Endothelial cell of umbilical vein (primary cell): Measurements from ENCODE around the gene RIMBP2. TPM values are rescaled to one million over a fixed set of nuclear protein-coding genes. Genes with fewer than 3 reads are reported as not detected.

Experiments
- BruUV-seq: library from RNA; stranded (reverse); fragments of 400-500 nt; replicated peaks from 2 replicates; lab custom pipeline; 2021; lab: Mats Ljungman, UMichigan
- CTCF ChIA-PET: fragments of 300-600, 350-600 bp; sonication (Branson Sonifier 250); formaldehyde crosslinking; loops from one replicate; lab custom pipeline; 2021; ENCODE audit warnings: antibody characterized with exemption, inconsistent platforms; lab: Charles Lee
- POLR2A ChIA-PET: fragments of 300-600, 350-600 bp; sonication (Branson Sonifier 250); formaldehyde crosslinking; loops from one replicate; lab custom pipeline; 2021; ENCODE audit warnings: antibody characterized with exemption, inconsistent platforms; lab: Charles Lee
- DNase-seq: peaks from one replicate; pipeline ENCODE4 v3.0.0-alpha.2; 2011; ENCODE audit warnings: low read depth, low spot score
- FAIRE-seq: peaks from 2 replicates; lab custom pipeline; 2011; peaks lifted over from hg19 to GRCh38; lab: Jason Lieb, UNC
- H2AFZ ChIP-seq: 2 replicates; pipeline ENCODE4 v1.6.0; 2012; ENCODE audit warnings: low read depth, low read length, control low read depth, inconsistent platforms
- H3K27ac ChIP-seq: 2 replicates; pipeline ENCODE4 v1.5.1; 2011; ENCODE audit warnings: low read depth, mild to moderate bottlenecking, control low read depth, low read length, moderate library complexity; ENCODE audit not compliant: insufficient read depth
- H3K27me3 ChIP-seq, 2 experiments: 2 replicates each; pipeline versions ENCODE4 v1.6.0 to v1.6.1; 2011; ENCODE audit warnings: low read length in 2 of 2, mixed read lengths in 1 of 2; ENCODE audit not compliant: control insufficient read depth in 2 of 2, insufficient read depth in 2 of 2
- H3K36me3 ChIP-seq, 2 experiments: 2 replicates in 1 of 2; 3 replicates in 1 of 2; pipeline ENCODE4 v1.5.1; 2011; ENCODE audit warnings: low read length in 2 of 2, mild to moderate bottlenecking in 1 of 2, moderate library complexity in 1 of 2; ENCODE audit not compliant: control insufficient read depth in 2 of 2, insufficient read depth in 2 of 2; ENCODE audit errors: extremely low read depth in 1 of 2
- H3K4me1 ChIP-seq: 3 replicates; pipeline ENCODE4 v1.5.1; 2011; ENCODE audit warnings: mild to moderate bottlenecking, low read length; ENCODE audit not compliant: control insufficient read depth, insufficient read depth; ENCODE audit errors: extremely low read depth
- H3K4me2 ChIP-seq: 2 replicates; pipeline ENCODE4 v1.6.1; 2011; ENCODE audit warnings: low read length, control low read depth, mixed read lengths; ENCODE audit not compliant: insufficient read depth
- H3K4me3 ChIP-seq, 3 experiments: fragments of 200-600 bp in 1 of 3; sonication (generic), shearing (Covaris generic) in 1 of 3; replicated peaks in 1 of 3; 2 replicates each; pipeline ENCODE4 v1.5.1; 2011 to 2016; ENCODE audit warnings: control low read depth in 3 of 3, low read length in 3 of 3, mild to moderate bottlenecking in 2 of 3, inconsistent platforms in 1 of 3, low read depth in 1 of 3, moderate library complexity in 1 of 3; ENCODE audit not compliant: insufficient read depth in 1 of 3
- H3K79me2 ChIP-seq: 2 replicates; pipeline ENCODE4 v1.6.0; 2012; ENCODE audit warnings: low read length, inconsistent platforms; ENCODE audit not compliant: control insufficient read depth, insufficient read depth
- H3K9ac ChIP-seq: replicated peaks from 2 replicates; pipeline ENCODE3; 2011; ENCODE audit warnings: low read length, control low read depth; ENCODE audit not compliant: insufficient read depth; ENCODE audit errors: extremely low read depth
- H3K9me1 ChIP-seq: replicated peaks from 3 replicates; pipeline ENCODE4 v1.6.0; 2011; ENCODE audit warnings: mild to moderate bottlenecking, low read length; ENCODE audit not compliant: control insufficient read depth, insufficient read depth; ENCODE audit errors: extremely low read depth
- H3K9me3 ChIP-seq: replicated peaks from 2 replicates; pipeline ENCODE4 v1.5.1; 2012; ENCODE audit warnings: low read length, inconsistent platforms; ENCODE audit not compliant: control insufficient read depth, insufficient read depth
- H4K20me1 ChIP-seq: replicated peaks from 2 replicates; pipeline ENCODE3; 2011; ENCODE audit warnings: mild to moderate bottlenecking, low read length; ENCODE audit not compliant: control insufficient read depth, insufficient read depth; ENCODE audit errors: extremely low read depth
- CTCF ChIP-seq, 2 donors: IDR thresholded peaks; 1 replicate in 1 of 2; 2 replicates in 1 of 2; pipeline ENCODE4 v1.5.1; 2011; ENCODE audit warnings: low read length in 2 of 2, mild to moderate bottlenecking in 2 of 2, moderate library complexity in 2 of 2, control low read depth in 1 of 2, inconsistent platforms in 1 of 2, low read depth in 1 of 2; ENCODE audit not compliant: insufficient read depth in 1 of 2; ENCODE audit errors: extremely low read depth in 1 of 2
- EZH2 ChIP-seq: IDR thresholded peaks from 2 replicates; pipeline ENCODE4 v1.6.1; 2012; ENCODE audit warnings: borderline replicate concordance, low read depth, mild to moderate bottlenecking, moderate library complexity, low read length, inconsistent platforms; ENCODE audit not compliant: severe bottlenecking
- GATA2 ChIP-seq: IDR thresholded peaks from 2 replicates; pipeline ENCODE4 v1.7.0; 2011; ENCODE audit warnings: low read depth, mild to moderate bottlenecking, moderate library complexity, mixed read lengths, low read length; ENCODE audit not compliant: insufficient read length, insufficient read depth
- JUN ChIP-seq: IDR thresholded peaks from 2 replicates; pipeline ENCODE4 v1.6.1; 2011; ENCODE audit warnings: borderline replicate concordance, low read depth; ENCODE audit not compliant: insufficient read length, insufficient read depth
- MAX ChIP-seq: IDR thresholded peaks from 2 replicates; pipeline ENCODE4 v1.6.1; 2011; ENCODE audit not compliant: insufficient read depth, insufficient read length
- MYC ChIP-seq: IDR thresholded peaks from one replicate; pipeline ENCODE4 v1.6.1; 2011; ENCODE audit warnings: mild to moderate bottlenecking, low read depth, low read length
- POLR2AphosphoS5 ChIP-seq: IDR thresholded peaks from 2 replicates; pipeline ENCODE4 v1.6.1; 2012; ENCODE audit warnings: low read depth, mild to moderate bottlenecking, control low read depth, low read length, moderate library complexity; ENCODE audit not compliant: insufficient read depth
- dilution Hi-C: fragments of 300-500 bp; cut with MboI; formaldehyde crosslinking; loops from one replicate; pipeline ENCODE4 v1.15.0; 2019; ENCODE audit warnings: low sequenced_read_pairs; ENCODE audit not compliant: extremely low pct_ligation_motif_present
- intact Hi-C: fragments of 100-400 bp; cut with micrococcal nuclease; formaldehyde crosslinking; loops from one replicate; pipeline ENCODE4 v1.10.0; 2022
- polyA plus RNA-seq, 4 experiments: library from polyadenylated mRNA; depleted of rRNA in 3 of 4; stranded (reverse) in 3 of 4; unstranded in 1 of 4; fragments of >200 nt; gene quantifications; 2 replicates each; pipeline versions ENCODE4 v1.2.1 to v1.2.3, GENCODE V29; 2011 to 2012; ENCODE audit warnings: missing spikeins in 1 of 4
- total RNA-seq: library from RNA; stranded (reverse); gene quantifications from 2 replicates; pipeline ENCODE4 v1.2.3, GENCODE V29; 2021

RIMBP2 gene
- total and polyA plus RNA-seq, 2 donors (not counting 3 experiments of a cell fraction or from before 2014, with no cell fraction given): 0.04 TPM; not detected in 1

GRCh38 chr12:130620281-130620680, 95.8 kb downstream of the RIMBP2 start:
- no TSS peak for BruUV-seq

GRCh38 chr12:130619385-130620001, 96.6 kb downstream of the RIMBP2 start:
- TF ChIP-seq MYC (no peak), POLR2AphosphoS5 (no peak), JUN (no peak), GATA2 (no peak), EZH2 (no peak), MAX (no peak), CTCF (IDR thresholded peaks at IDR 0.05; ENCODE audit: extremely low read depth in 1 of 2, insufficient read depth in 1 of 2, low read depth in 1 of 2, low read length in 2 of 2) (no peak)
- CTCF ChIA-PET: no interaction called here
- H3K9me1 ChIP-seq: no peaks in the 10 kb centered on the region
- H3K27ac ChIP-seq: no peak overlapping the region
- H3K36me3 ChIP-seq: no peaks in the 10 kb centered on the region
- no peak overlapping the region for H2AFZ ChIP-seq
- POLR2A ChIA-PET: no interaction called here
- H3K4me1 ChIP-seq: no peaks in the 10 kb centered on the region
- FAIRE-seq (no peak), DNase-seq (no peak)
- H3K4me2 ChIP-seq: no peak overlapping the region
- dilution Hi-C loops (no loop called here), intact Hi-C loops (no loop called here)
- no peak overlapping the region for H3K4me3 ChIP-seq
- no peak overlapping the region for H3K9ac ChIP-seq
- no peaks in the 10 kb centered on the region for H4K20me1 ChIP-seq
- H3K9me3 ChIP-seq: peaks cover 11% of the 10 kb centered on the region
- H3K79me2 ChIP-seq: no peaks in the 10 kb centered on the region
- H3K27me3 ChIP-seq: no peaks in the 10 kb centered on the region
- BruUV-seq: no TSS peak

More at GRCh38 chr12:130620281-130620680, 95.8 kb downstream of the RIMBP2 start:
- Histone ChIP-seq H3K4me3 (no peak overlapping the region), H3K27me3 (no peaks in the 10 kb centered on the region), H3K9ac (no peak overlapping the region), H3K4me1 (no peaks in the 10 kb centered on the region), H2AFZ (no peak overlapping the region), H4K20me1 (no peaks in the 10 kb centered on the region), H3K4me2 (no peak overlapping the region), H3K9me3 (peaks cover 11% of the 10 kb centered on the region), H3K9me1 (no peaks in the 10 kb centered on the region), H3K79me2 (no peaks in the 10 kb centered on the region), H3K27ac (no peak overlapping the region), H3K36me3 (no peaks in the 10 kb centered on the region)
- CTCF ChIA-PET: no interaction called here
- FAIRE-seq (no peak), DNase-seq (no peak)
- dilution Hi-C loops: no loop called here
- POLR2A ChIA-PET: no interaction called here
- no peak for TF ChIP-seq JUN
- TF ChIP-seq MAX: no peak
- intact Hi-C loops: no loop called here
